Ovary (tissue), 9 donors: Measurements from ENCODE around the gene FAM171A2. TPM values are rescaled to one million over a fixed set of nuclear protein-coding genes. Genes with fewer than 3 reads are reported as not detected.

ENCODE experiments used
- DNase-seq, 5 donors: peaks; one replicate each; pipeline ENCODE4 v3.0.0-alpha.2; 2019 to 2020
- H3K27ac ChIP-seq, 2 donors: fragments of 200-600 bp; one replicate each; pipeline versions ENCODE4 v1.5.1 to v1.8.0; 2019 to 2022
- H3K27me3 ChIP-seq: fragments of 200-600 bp; one replicate; pipeline ENCODE4 v1.8.0; 2022
- H3K36me3 ChIP-seq: fragments of 200-600 bp; sonication (generic); one replicate; pipeline ENCODE4 v1.5.1; 2019
- H3K4me1 ChIP-seq: one replicate; pipeline ENCODE4 v1.8.1; 2013; ENCODE audit warnings: mild to moderate bottlenecking, moderate library complexity; ENCODE audit not compliant: insufficient read depth
- H3K4me3 ChIP-seq: fragments of 200-600 bp; sonication (generic); one replicate; pipeline ENCODE4 v1.5.1; 2017
- H3K9me3 ChIP-seq, 2 donors: fragments of 200-600 bp in 1 of 2; sonication (generic) in 1 of 2; one replicate each; pipeline versions ENCODE4 v1.5.1 to v1.8.1; 2013 to 2019; ENCODE audit warnings: mild to moderate bottlenecking in 1 of 2, moderate library complexity in 1 of 2
- CTCF ChIP-seq, 3 donors: fragments of 450-650 bp in 2 of 3; fragments of 200-600 bp in 1 of 3; IDR thresholded peaks; one replicate each; pipeline versions ENCODE4 v1.5.1 to v1.8.0; 2016 to 2022; ENCODE audit warnings: antibody characterized with exemption in 3 of 3, mild to moderate bottlenecking in 1 of 3
- EP300 ChIP-seq: sonication (generic); formaldehyde crosslinking; IDR thresholded peaks from one replicate; pipeline ENCODE4 v1.6.1; 2017; ENCODE audit warnings: antibody characterized with exemption
- POLR2A ChIP-seq: fragments of 450-650 bp; IDR thresholded peaks from one replicate; pipeline ENCODE4 v1.6.1; 2017; ENCODE audit warnings: antibody characterized with exemption, mild to moderate bottlenecking, moderate library complexity
- WGBS, 3 donors: extraction: QIAGEN DNeasy Blood & Tissue Kit in 1 of 3; methylation state at CpG; one replicate each; pipeline versions ENCODE4 v1.1.5 to v1.1.7; 2013 to 2017; 5-methylcytosine and 5-hydroxymethylcytosine counted together
- intact Hi-C, 4 donors: fragments of 100-400 bp; cut with DNase I; formaldehyde crosslinking; loops; one replicate each; pipeline versions ENCODE4 v1.11.0 to v1.15.1; 2022 to 2023
- polyA plus RNA-seq, 2 donors: library from polyadenylated mRNA; stranded (reverse); fragments of 200-250 nt in 1 of 2; fragments of 350-450 nt in 1 of 2; fragmentation: Illumina TruSeq in 1 of 2; extraction: RNeasy Lipid Tissue Mini Kit (QIAGEN cat#74804) in 1 of 2; gene quantifications; one replicate each; pipeline ENCODE4 v1.2.3, GENCODE V29; 2013 to 2014
- total RNA-seq, 7 donors: library from RNA; depleted of rRNA in 2 of 7; stranded (reverse); fragments of >200 nt in 2 of 7; fragmentation: NEBNext Ultra II Directional in 3 of 7; extraction: Animal tissue kit (Norgen Biotek cat#: 25700) in 3 of 7; gene quantifications; one replicate each; pipeline versions ENCODE4 v1.1.0 to v1.2.4, GENCODE V29; 2016 to 2023
- donor health status: DM: no; HTN: no; CAD: no; lungs with moderate emphysema.
- donor health status: DM: no; HTN: no; CAD: no.
- donor health status: Bipolar disorder and iron deficiency.
- donor health status: DM: yes; HTN: yes; CAD: no.
- donor health status: DM: no; HTN: no; CAD: no.
- donor health status: DM: yes; HTN: yes; CAD: no.

Gene FAM171A2
- total and polyA plus RNA-seq, 9 donors, result 0.17 to 23.7 (median 10.6) TPM

GRCh38 chr17:44310188-44310587 is 53.5 kb downstream of the FAM171A2 start:
- Histone ChIP-seq H3K4me3 (no peak overlapping the region), H3K4me1 (peaks cover 9% of the 10 kb centered on the region), H3K27ac (no peak overlapping the region), H3K27me3 (peaks cover 3% of the 10 kb centered on the region), H3K9me3 (no peaks in the 10 kb centered on the region), H3K36me3 (no peaks in the 10 kb centered on the region)
- DNase-seq, result no peak
- WGBS, 3 donors, result 91 to 100% (median 96%) methylated on average over 2 of the region's 2 CpGs
- intact Hi-C loops, result no loop called here
- no peak for TF ChIP-seq POLR2A
- no peak for TF ChIP-seq EP300
- TF ChIP-seq CTCF (IDR thresholded peaks at IDR 0.05), result no peak

- TF ChIP-seq EP300, result no peak
- TF ChIP-seq CTCF (IDR thresholded peaks at IDR 0.05), result no peak
- TF ChIP-seq POLR2A, result no peak
- 54 to 63% (median 58%) methylated on average over 5 of the region's 5 CpGs for WGBS, 3 donors
- Histone ChIP-seq H3K9me3 (no peaks in the 10 kb centered on the region), H3K36me3 (no peaks in the 10 kb centered on the region), H3K4me1 (peaks cover 6% of the 10 kb centered on the region), H3K27ac (no peak overlapping the region), H3K4me3 (no peak overlapping the region), H3K27me3 (no peaks in the 10 kb centered on the region)
- intact Hi-C loops, result loop anchor here in 1 of 4 donors (5.0 kb wide), 1 partner anchor 87 kb away; no protein-coding TSS in a partner anchor
- DNase-seq, result no peak
Measured at GRCh38 chr17:44309472-44309871, 54.2 kb downstream of the FAM171A2 start.

GRCh38 chr17:44308865-44309264 is 54.8 kb downstream of the FAM171A2 start:
- TF ChIP-seq CTCF (IDR thresholded peaks at IDR 0.05) (no peak), EP300 (no peak), POLR2A (no peak)
- intact Hi-C loops, result loop anchor here in 1 of 4 donors (5.0 kb wide), 1 partner anchor 87 kb away; no protein-coding TSS in a partner anchor
- WGBS, 3 donors, result 2 to 3% (median 2%) methylated on average over 15 of the region's 15 CpGs
- peaks cover 6% of the 10 kb centered on the region for H3K4me1 ChIP-seq
- no peaks in the 10 kb centered on the region for H3K27me3 ChIP-seq
- peak overlapping the region; percentile 23 for H3K4me3 ChIP-seq
- no peaks in the 10 kb centered on the region for H3K36me3 ChIP-seq
- H3K9me3 ChIP-seq, result no peaks in the 10 kb centered on the region
- peak in 1 of 5 donors; percentile 47 for DNase-seq
- H3K27ac ChIP-seq, result no peak overlapping the region

- intact Hi-C loops, result loop anchor here in 1 of 4 donors (5.0 kb wide), 1 partner anchor 86 kb away; no protein-coding TSS in a partner anchor
- H3K4me1 ChIP-seq, result peaks cover 6% of the 10 kb centered on the region
- peak within 1 kb of the TSS; percentile 23 for H3K4me3 ChIP-seq
- H3K27me3 ChIP-seq, result no peaks in the 10 kb centered on the region
- no peaks in the 10 kb centered on the region for H3K9me3 ChIP-seq
- peak; percentile 88 to 97 (median 94) for DNase-seq
- 0 to 1% (median 1%) methylated on average over 26 to 39 of the region's 39 CpGs for WGBS, 3 donors
- TF ChIP-seq CTCF (IDR thresholded peaks at IDR 0.05), result no peak
- TF ChIP-seq EP300, result no peak
- no peak for TF ChIP-seq POLR2A
- peak within 1 kb of the TSS; percentile 39 to 51 for H3K27ac ChIP-seq
- no peaks in the 10 kb centered on the region for H3K36me3 ChIP-seq
Measured at GRCh38 chr17:44308320-44308818, 55.3 kb downstream of the FAM171A2 start, which contains the start of gene RUNDC3A. RUNDC3A (plus strand) TSS chr17:44308601; CDS start chr17:44308833, 232 bp downstream.
